H9 (cell line): Measurements from ENCODE around the gene KDSR. TPM values are rescaled to one million over a fixed set of nuclear protein-coding genes. Genes with fewer than 3 reads are reported as not detected.

ENCODE experiments used
- DNase-seq: peaks from one replicate; pipeline ENCODE4 v3.0.0-alpha.2; 2017
- H2AFZ ChIP-seq: one replicate; pipeline ENCODE4 v1.6.1; 2013; ENCODE audit warnings: mild to moderate bottlenecking, low read length, control low read depth, moderate library complexity
- H2AK5ac ChIP-seq: 2 replicates; pipeline ENCODE4 v1.6.1; 2013; ENCODE audit warnings: low read length, control low read depth, mixed read lengths; ENCODE audit not compliant: insufficient read length
- H2BK120ac ChIP-seq: one replicate; pipeline ENCODE4 v1.6.1; 2013; ENCODE audit warnings: low read depth, mild to moderate bottlenecking, low read length, control low read depth, inconsistent platforms; ENCODE audit not compliant: poor library complexity, severe bottlenecking
- H2BK12ac ChIP-seq: 2 replicates; pipeline ENCODE4 v1.6.1; 2013; ENCODE audit warnings: low read length, control low read depth, mixed read lengths, low read depth; ENCODE audit not compliant: insufficient read length
- H2BK15ac ChIP-seq: 2 replicates; pipeline ENCODE4 v1.6.1; 2013; ENCODE audit warnings: low read depth, low read length, control low read depth
- H2BK20ac ChIP-seq: one replicate; pipeline ENCODE4 v1.6.1; 2013; ENCODE audit warnings: low read depth, mild to moderate bottlenecking, low read length, control low read depth, inconsistent platforms; ENCODE audit not compliant: poor library complexity, severe bottlenecking
- H2BK5ac ChIP-seq: 2 replicates; pipeline ENCODE4 v1.6.1; 2013; ENCODE audit warnings: low read length, control low read depth, mixed read lengths; ENCODE audit not compliant: insufficient read length
- H3K14ac ChIP-seq: 2 replicates; pipeline ENCODE4 v1.6.1; 2013; ENCODE audit warnings: low read length, control low read depth; ENCODE audit not compliant: insufficient read depth
- H3K18ac ChIP-seq: 2 replicates; pipeline ENCODE4 v1.6.1; 2013; ENCODE audit warnings: low read depth, mild to moderate bottlenecking, mixed read lengths, low read length, control low read depth; ENCODE audit not compliant: insufficient read length
- H3K23ac ChIP-seq: 2 replicates; pipeline ENCODE4 v1.6.1; 2013; ENCODE audit warnings: low read length, control low read depth, mixed read lengths, low read depth; ENCODE audit not compliant: insufficient read length
- H3K23me2 ChIP-seq: 2 replicates; pipeline ENCODE4 v1.6.1; 2013; ENCODE audit warnings: low read depth, mild to moderate bottlenecking, mixed read lengths, low read length, control low read depth; ENCODE audit not compliant: insufficient read length, poor library complexity, severe bottlenecking
- H3K27ac ChIP-seq: 2 replicates; pipeline ENCODE4 v1.5.1; 2013; ENCODE audit warnings: low read length, control low read depth, mixed read lengths, low read depth; ENCODE audit not compliant: insufficient read length
- H3K27me3 ChIP-seq: 2 replicates; pipeline ENCODE4 v1.6.1; 2013; ENCODE audit warnings: low read length, control low read depth, inconsistent platforms; ENCODE audit not compliant: insufficient read depth
- H3K4ac ChIP-seq: 2 replicates; pipeline ENCODE4 v1.6.1; 2013; ENCODE audit warnings: low read depth, mild to moderate bottlenecking, control low read depth, inconsistent platforms, low read length, moderate library complexity
- H3K4me1 ChIP-seq: 2 replicates; pipeline ENCODE4 v1.6.1; 2013; ENCODE audit warnings: low read length, control low read depth, inconsistent platforms; ENCODE audit not compliant: insufficient read depth
- H3K4me2 ChIP-seq: 2 replicates; pipeline ENCODE4 v1.6.1; 2013; ENCODE audit warnings: low read length, control low read depth, mixed read lengths; ENCODE audit not compliant: insufficient read length, insufficient read depth
- H3K56ac ChIP-seq: 2 replicates; pipeline ENCODE4 v1.6.1; 2013; ENCODE audit warnings: low read depth, mild to moderate bottlenecking, mixed read lengths, low read length, control low read depth; ENCODE audit not compliant: insufficient read length
- H3K79me1 ChIP-seq: 2 replicates; pipeline ENCODE4 v1.6.1; 2013; ENCODE audit warnings: low read depth, mild to moderate bottlenecking, moderate library complexity, low read length, control low read depth, inconsistent platforms; ENCODE audit not compliant: insufficient read depth, poor library complexity, severe bottlenecking
- H3K79me2 ChIP-seq: 2 replicates; pipeline ENCODE4 v1.6.1; 2013; ENCODE audit warnings: low read length, control low read depth, inconsistent platforms; ENCODE audit not compliant: insufficient read depth
- H3K9ac ChIP-seq: 2 replicates; pipeline ENCODE4 v1.6.1; 2013; ENCODE audit warnings: low read length, control low read depth, mixed read lengths; ENCODE audit not compliant: insufficient read length; ENCODE audit errors: extremely low read depth
- H3K9me3 ChIP-seq: one replicate; pipeline ENCODE4 v1.6.1; 2013; ENCODE audit warnings: low read depth, low read length, inconsistent platforms; ENCODE audit not compliant: control insufficient read depth
- H3T11ph ChIP-seq: one replicate; pipeline ENCODE4 v1.6.1; 2013; ENCODE audit warnings: mild to moderate bottlenecking, low read length, control low read depth, inconsistent platforms
- H4K20me1 ChIP-seq: one replicate; pipeline ENCODE4 v1.6.1; 2013; ENCODE audit not compliant: control insufficient read depth, insufficient read length, insufficient read depth
- H4K5ac ChIP-seq: 2 replicates; pipeline ENCODE4 v1.6.1; 2013; ENCODE audit warnings: low read depth, mild to moderate bottlenecking, mixed read lengths, low read length, control low read depth; ENCODE audit not compliant: insufficient read length
- H4K8ac ChIP-seq: replicated peaks from 2 replicates; pipeline ENCODE4 v1.6.1; 2013; ENCODE audit warnings: low read length, control low read depth, mixed read lengths, low read depth; ENCODE audit not compliant: insufficient read length
- H4K91ac ChIP-seq: 2 replicates; pipeline ENCODE4 v1.6.1; 2013; ENCODE audit warnings: low read depth, mild to moderate bottlenecking, moderate library complexity, mixed read lengths, low read length, control low read depth; ENCODE audit not compliant: insufficient read length
- H3K27ac Mint-ChIP-seq, 3 experiments: 2 replicates in 2 of 3; 3 replicates in 1 of 3; pipeline ENCODE4 v1.8.0; 2020 to 2021; ENCODE audit warnings: mixed read lengths in 3 of 3, mild to moderate bottlenecking in 1 of 3, moderate library complexity in 1 of 3
- H3K27me3 Mint-ChIP-seq: 2 replicates; pipeline ENCODE4 v1.8.0; 2021; ENCODE audit warnings: low read depth, mild to moderate bottlenecking, moderate library complexity, mixed read lengths
- H3K36me3 Mint-ChIP-seq, 3 experiments: 2 replicates in 2 of 3; 3 replicates in 1 of 3; pipeline ENCODE4 v1.8.0; 2020 to 2021; ENCODE audit warnings: low read depth in 3 of 3, mixed read lengths in 3 of 3; ENCODE audit not compliant: insufficient read depth in 1 of 3
- H3K4me1 Mint-ChIP-seq, 2 experiments: 2 replicates each; pipeline ENCODE4 v1.8.0; 2020; ENCODE audit warnings: mixed read lengths in 2 of 2
- H3K4me3 Mint-ChIP-seq, 2 experiments: 2 replicates in 1 of 2; 3 replicates in 1 of 2; pipeline ENCODE4 v1.8.0; 2020 to 2021; ENCODE audit warnings: mild to moderate bottlenecking in 2 of 2, mixed read lengths in 2 of 2, moderate library complexity in 1 of 2
- H3K9me3 Mint-ChIP-seq, 2 experiments: 2 replicates in 1 of 2; 3 replicates in 1 of 2; pipeline ENCODE4 v1.8.0; 2020; ENCODE audit warnings: mild to moderate bottlenecking in 2 of 2, mixed read lengths in 2 of 2, moderate library complexity in 1 of 2
- CTCF ChIP-seq: fragments of 200-600 bp; sonication (generic); conservative IDR thresholded peaks from 3 replicates; pipeline ENCODE4 v1.8.0; 2021; ENCODE audit warnings: antibody characterized with exemption, mild to moderate bottlenecking
- WGBS: extraction: QIAGEN DNeasy Blood & Tissue Kit; methylation state at CpG from one replicate; pipeline ENCODE4 v1.1.7; 2013; ENCODE audit warnings: missing lambda C conversion rate, low lambda C conversion rate, mixed read lengths; ENCODE audit not compliant: insufficient read length; ENCODE audit errors: extremely low coverage; 5-methylcytosine and 5-hydroxymethylcytosine counted together
- total RNA-seq: library from RNA; stranded (reverse); gene quantifications from 2 replicates; pipeline ENCODE4 v1.2.1, GENCODE V29; 2021

Gene KDSR
- total RNA-seq, 1 experiment from 2014 or later = 58.5 TPM

GRCh38 chr18:63373161-63373560 is 6.2 kb upstream of the KDSR start:
- H2BK120ac ChIP-seq = no peak overlapping the region
- no peak overlapping the region for H2BK20ac ChIP-seq
- Mint-ChIP-seq H3K36me3 (peaks cover 3 to 18% (median 11%) of the 10 kb centered on the region in 3 experiments; a peak in 6 of 7 replicates), H3K4me1 (peaks cover 0 to 3% of the 10 kb centered on the region in 2 experiments; a peak in 2 of 4 replicates), H3K4me3 (no peak overlapping the region), H3K27me3 (no peaks in the 10 kb centered on the region), H3K9me3 (peaks cover 18 to 20% of the 10 kb centered on the region in 2 experiments), H3K27ac (no peak overlapping the region)
- no peaks in the 10 kb centered on the region for H3K79me1 ChIP-seq
- H3T11ph ChIP-seq = no peak overlapping the region
- H2AFZ ChIP-seq = no peak overlapping the region
- no peak overlapping the region for H2BK5ac ChIP-seq
- no peak overlapping the region for H2BK12ac ChIP-seq
- H2BK15ac ChIP-seq = no peak overlapping the region
- TF ChIP-seq CTCF = no peak
- no peak overlapping the region for H2AK5ac ChIP-seq
- no peak overlapping the region for H3K4ac ChIP-seq
- no peak overlapping the region for H3K18ac ChIP-seq
- H3K79me2 ChIP-seq = no peaks in the 10 kb centered on the region
- H4K91ac ChIP-seq = no peak overlapping the region
- no peak overlapping the region for H3K56ac ChIP-seq
- no CpG with 5 or more reads among the region's 1 CpG for WGBS
- H3K9me3 ChIP-seq = peaks cover 8% of the 10 kb centered on the region
- H3K27me3 ChIP-seq = no peaks in the 10 kb centered on the region
- H3K14ac ChIP-seq = no peak overlapping the region
- H3K4me1 ChIP-seq = no peaks in the 10 kb centered on the region
- no peak overlapping the region for H3K9ac ChIP-seq
- H4K5ac ChIP-seq = no peak overlapping the region
- no peak overlapping the region for H3K4me2 ChIP-seq
- no peaks in the 10 kb centered on the region for H4K20me1 ChIP-seq
- no peaks in the 10 kb centered on the region for H3K23me2 ChIP-seq
- H3K27ac ChIP-seq = no peak overlapping the region
- no peak overlapping the region for H4K8ac ChIP-seq
- H3K23ac ChIP-seq = no peak overlapping the region
- no peak for DNase-seq
